PC-3 (cell line): ENCODE results near the gene IMPA2. TPM values are rescaled to one million over a fixed set of nuclear protein-coding genes. Genes with fewer than 3 reads are reported as not detected.

Source experiments
- ATAC-seq: fragments of 200-7000 bp; cut with Tn5 transposase; 2 replicates; pipeline ENCODE4 v1.9.1; 2020; ENCODE audit warnings: mild to moderate bottlenecking, moderate library complexity
- BruUV-seq: library from RNA; stranded (reverse); fragments of 400-500 nt; replicated peaks from 2 replicates; lab custom pipeline; 2021; lab: Mats Ljungman, UMichigan
- CTCF ChIA-PET: fragments of 300-600 bp; sonication (Branson Sonifier 250); formaldehyde crosslinking; loops from one replicate; lab custom pipeline; 2022; ENCODE audit warnings: antibody characterized with exemption; lab: Charles Lee
- POLR2A ChIA-PET: fragments of 300-600 bp; sonication (Branson Sonifier 250); formaldehyde crosslinking; loops from one replicate; lab custom pipeline; 2022; ENCODE audit warnings: antibody characterized with exemption; ENCODE audit not compliant: unreplicated experiment; lab: Charles Lee
- DNase-seq: peaks from one replicate; pipeline ENCODE4 v3.0.0-alpha.2; 2015
- H2AFZ ChIP-seq: fragments of 300-600 bp; sonication (generic); 2 replicates; pipeline ENCODE4 v1.6.0; 2016; ENCODE audit warnings: antibody characterized with exemption, low read length
- H3F3A ChIP-seq: fragments of 300-600 bp; sonication (generic); one replicate; pipeline ENCODE4 v1.6.0; 2017; ENCODE audit warnings: antibody characterized with exemption, low read length, control low read depth, mild to moderate bottlenecking; ENCODE audit not compliant: unreplicated experiment
- H3K27ac ChIP-seq: fragments of 300-600 bp; sonication (generic); 2 replicates; pipeline ENCODE4 v1.5.1; 2016; ENCODE audit warnings: mild to moderate bottlenecking, low read length
- H3K27me3 ChIP-seq: fragments of 300-600 bp; sonication (generic); 2 replicates; pipeline ENCODE4 v1.6.1; 2016; ENCODE audit warnings: low read length, mixed read lengths
- H3K36me3 ChIP-seq: fragments of 300-600 bp; sonication (generic); 2 replicates; pipeline ENCODE4 v1.6.1; 2016; ENCODE audit warnings: low read depth, mixed run types, low read length, mixed read lengths
- H3K4me1 ChIP-seq: fragments of 300-600 bp; sonication (generic); 2 replicates; pipeline ENCODE4 v1.5.1; 2016; ENCODE audit warnings: low read length; ENCODE audit not compliant: insufficient read depth
- H3K4me2 ChIP-seq: fragments of 300-600 bp; sonication (generic); 2 replicates; pipeline ENCODE4 v1.6.0; 2016; ENCODE audit warnings: low read length
- H3K4me3 ChIP-seq: fragments of 300-600 bp; sonication (generic); 2 replicates; pipeline ENCODE4 v1.5.1; 2016; ENCODE audit warnings: mild to moderate bottlenecking, low read length, mixed read lengths
- H3K79me2 ChIP-seq: fragments of 300-600 bp; sonication (generic); 2 replicates; pipeline ENCODE4 v1.6.1; 2017; ENCODE audit warnings: low read length, mixed read lengths
- H3K9ac ChIP-seq: fragments of 300-600 bp; sonication (generic); 2 replicates; pipeline ENCODE4 v1.6.0; 2016; ENCODE audit warnings: mild to moderate bottlenecking, low read length
- H3K9me2 ChIP-seq: fragments of 300-600 bp; sonication (generic); replicated peaks from 2 replicates; pipeline ENCODE4 v1.6.1; 2016; ENCODE audit warnings: mixed run types, low read length, mixed read lengths
- H3K9me3 ChIP-seq: fragments of 300-600 bp; sonication (generic); 2 replicates; pipeline ENCODE4 v1.6.1; 2016; ENCODE audit warnings: low read length, mixed read lengths
- H4K20me1 ChIP-seq: fragments of 300-600 bp; sonication (generic); 2 replicates; pipeline ENCODE4 v1.6.1; 2016; ENCODE audit warnings: low read length, mixed read lengths
- EZH2 ChIP-seq: fragments of 300-600 bp; sonication (generic); IDR thresholded peaks from one replicate; pipeline ENCODE4 v1.6.1; 2017; ENCODE audit warnings: antibody characterized with exemption, mild to moderate bottlenecking, low read length; ENCODE audit not compliant: unreplicated experiment
- EZH2phosphoT487 ChIP-seq: fragments of 300-600 bp; sonication (generic); IDR thresholded peaks from 2 replicates; pipeline ENCODE4 v1.6.1; 2018; ENCODE audit warnings: mild to moderate bottlenecking, antibody characterized with exemption, low read length, borderline replicate concordance
- intact Hi-C: fragments of 100-400 bp; cut with micrococcal nuclease; formaldehyde crosslinking; loops from 2 replicates; pipeline ENCODE4 v1.9.0; 2023
- total RNA-seq: library from RNA; depleted of rRNA; stranded (reverse); fragments of >200 nt; gene quantifications from 2 replicates; pipeline ENCODE4 v1.2.3, GENCODE V29; 2014
- TF ChIP-seq, protein P1 (sequence below): fragments of 300-600 bp; sonication (generic); conservative IDR thresholded peaks from 2 replicates; pipeline ENCODE4 v1.5.1; 2017; ENCODE audit warnings: antibody characterized with exemption, low read depth, mild to moderate bottlenecking, low read length

Gene IMPA2
- total RNA-seq, 1 experiment from 2014 or later = 38.2 TPM

DNA sequence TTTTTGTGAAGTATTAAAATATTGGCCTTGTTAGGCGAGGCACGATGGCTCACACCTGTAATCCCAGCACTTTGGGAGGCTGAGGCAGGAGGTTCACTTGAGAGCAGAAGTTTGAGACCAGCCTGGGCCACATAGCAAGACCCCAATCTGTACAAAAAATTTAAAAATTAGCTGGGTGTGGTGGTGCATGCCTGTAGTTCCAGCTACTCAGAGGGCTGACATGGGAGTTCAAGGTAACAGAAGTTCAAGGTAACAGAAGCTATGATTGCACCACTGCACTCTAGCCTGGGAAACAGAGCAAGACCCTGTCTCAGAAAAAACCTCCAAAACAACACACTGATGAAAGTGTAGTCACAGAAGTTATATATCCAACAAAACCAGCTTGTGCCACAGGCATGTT is 39.8 kb downstream of the IMPA2 start:
- Histone ChIP-seq H3K9me2 (no peaks in the 10 kb centered on the region), H3K36me3 (peaks cover 3% of the 10 kb centered on the region; the same call in 1 of the 2 replicates), H3K27ac (no peak overlapping the region), H4K20me1 (no peaks in the 10 kb centered on the region), H3K27me3 (no peaks in the 10 kb centered on the region), H2AFZ (no peak overlapping the region), H3K4me2 (no peak overlapping the region), H3K9me3 (no peaks in the 10 kb centered on the region), H3K4me3 (no peak overlapping the region), H3K4me1 (no peaks in the 10 kb centered on the region), H3K79me2 (no peaks in the 10 kb centered on the region), H3K9ac (no peak overlapping the region), H3F3A (no peaks in the 10 kb centered on the region)
- ATAC-seq (no peak), DNase-seq (no peak)
- POLR2A ChIA-PET = no interaction called here
- intact Hi-C loops = no loop called here
- TF ChIP-seq EZH2phosphoT487 (no peak), EZH2 (no peak)
- TF ChIP-seq, protein P1, sequence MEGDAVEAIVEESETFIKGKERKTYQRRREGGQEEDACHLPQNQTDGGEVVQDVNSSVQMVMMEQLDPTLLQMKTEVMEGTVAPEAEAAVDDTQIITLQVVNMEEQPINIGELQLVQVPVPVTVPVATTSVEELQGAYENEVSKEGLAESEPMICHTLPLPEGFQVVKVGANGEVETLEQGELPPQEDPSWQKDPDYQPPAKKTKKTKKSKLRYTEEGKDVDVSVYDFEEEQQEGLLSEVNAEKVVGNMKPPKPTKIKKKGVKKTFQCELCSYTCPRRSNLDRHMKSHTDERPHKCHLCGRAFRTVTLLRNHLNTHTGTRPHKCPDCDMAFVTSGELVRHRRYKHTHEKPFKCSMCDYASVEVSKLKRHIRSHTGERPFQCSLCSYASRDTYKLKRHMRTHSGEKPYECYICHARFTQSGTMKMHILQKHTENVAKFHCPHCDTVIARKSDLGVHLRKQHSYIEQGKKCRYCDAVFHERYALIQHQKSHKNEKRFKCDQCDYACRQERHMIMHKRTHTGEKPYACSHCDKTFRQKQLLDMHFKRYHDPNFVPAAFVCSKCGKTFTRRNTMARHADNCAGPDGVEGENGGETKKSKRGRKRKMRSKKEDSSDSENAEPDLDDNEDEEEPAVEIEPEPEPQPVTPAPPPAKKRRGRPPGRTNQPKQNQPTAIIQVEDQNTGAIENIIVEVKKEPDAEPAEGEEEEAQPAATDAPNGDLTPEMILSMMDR = no peak
- no TSS peak for BruUV-seq
- CTCF ChIA-PET = no interaction called here

DNA sequence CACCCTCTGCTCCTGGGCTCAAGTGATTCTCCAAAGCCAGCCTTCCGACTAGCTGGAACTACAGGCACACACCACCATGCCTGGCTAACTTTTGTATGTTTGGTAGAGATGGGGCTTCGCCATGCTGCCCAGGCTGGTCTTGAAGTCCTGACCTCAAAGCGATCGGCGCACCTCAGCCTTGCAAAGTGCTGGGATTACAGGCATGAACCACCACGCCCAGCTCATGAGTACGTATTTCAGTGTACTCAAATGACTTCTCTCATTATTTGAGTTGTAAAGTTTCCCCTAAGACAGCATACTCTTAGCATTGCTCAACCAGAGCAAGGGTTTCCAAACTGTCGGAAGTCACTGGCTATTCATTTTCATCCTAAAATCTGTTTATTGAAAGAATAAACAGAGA is 40.3 kb downstream of the IMPA2 start:
- intact Hi-C loops = no loop called here
- no peak overlapping the region for H3K4me2 ChIP-seq
- no peaks in the 10 kb centered on the region for H3K27me3 ChIP-seq
- ChIA-PET POLR2A (no interaction called here), CTCF (no interaction called here)
- no TSS peak for BruUV-seq
- H3K9me2 ChIP-seq = no peaks in the 10 kb centered on the region
- H3K79me2 ChIP-seq = no peaks in the 10 kb centered on the region
- H3K4me1 ChIP-seq = no peaks in the 10 kb centered on the region
- ATAC-seq = no peak
- no peak overlapping the region for H2AFZ ChIP-seq
- no peak for TF ChIP-seq EZH2
- no peak for TF ChIP-seq EZH2phosphoT487
- TF ChIP-seq, protein P1 = no peak
- no peaks in the 10 kb centered on the region for H3F3A ChIP-seq
- H3K9me3 ChIP-seq = no peaks in the 10 kb centered on the region
- H3K36me3 ChIP-seq = peaks cover 3% of the 10 kb centered on the region; the same call in 1 of the 2 replicates
- no peaks in the 10 kb centered on the region for H4K20me1 ChIP-seq
- DNase-seq = no peak
- H3K9ac ChIP-seq = no peak overlapping the region
- H3K4me3 ChIP-seq = no peak overlapping the region
- H3K27ac ChIP-seq = no peak overlapping the region

DNA sequence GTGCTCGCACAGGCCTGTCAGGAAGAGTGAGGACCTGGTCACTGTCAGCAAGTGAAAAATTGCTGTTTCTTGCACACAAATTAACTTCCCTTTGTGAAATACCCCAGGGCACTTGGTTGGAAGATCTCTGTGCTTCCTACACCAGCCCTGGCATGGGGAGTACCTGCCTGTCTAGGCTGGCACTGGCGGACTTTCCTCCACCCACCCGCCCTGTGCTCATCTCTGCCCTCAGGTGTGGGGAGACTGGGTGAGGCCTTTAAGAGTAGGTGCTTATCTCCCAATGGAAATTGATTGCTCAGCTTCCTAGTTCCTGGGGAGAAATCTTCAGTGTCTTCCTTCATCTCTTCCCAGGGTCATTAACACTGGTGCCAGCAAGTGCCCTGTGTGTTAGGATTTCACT is 42.1 kb downstream of the IMPA2 start:
- H3K9me2 ChIP-seq = no peaks in the 10 kb centered on the region
- H3K79me2 ChIP-seq = no peaks in the 10 kb centered on the region
- H3K4me2 ChIP-seq = no peak overlapping the region
- no peaks in the 10 kb centered on the region for H3K9me3 ChIP-seq
- no peaks in the 10 kb centered on the region for H3K4me1 ChIP-seq
- H3K27ac ChIP-seq = no peak overlapping the region
- no TSS peak for BruUV-seq
- H3K4me3 ChIP-seq = no peak overlapping the region
- no peaks in the 10 kb centered on the region for H4K20me1 ChIP-seq
- H3F3A ChIP-seq = no peaks in the 10 kb centered on the region
- H3K27me3 ChIP-seq = no peaks in the 10 kb centered on the region
- ChIA-PET CTCF (no interaction called here), POLR2A (no interaction called here)
- ATAC-seq (no peak), DNase-seq (no peak)
- no peak for TF ChIP-seq EZH2phosphoT487
- H2AFZ ChIP-seq = no peak overlapping the region
- H3K9ac ChIP-seq = no peak overlapping the region
- intact Hi-C loops = no loop called here
- peaks cover 3% of the 10 kb centered on the region; the same call in 1 of the 2 replicates for H3K36me3 ChIP-seq
